Stimulated activated CD4-positive, alpha-beta T cell treated with anti-CD3 and anti-CD28 coated beads, TNF-alpha, amount 100 ng/mL, for 4 hours (primary cell): ENCODE data around the gene ABCC1.

Experiments
- DNase-seq, 3 experiments: peaks; one replicate each; pipeline ENCODE4 v3.0.0-alpha.2; 2020; ENCODE audit warnings: low read depth in 3 of 3

Gene ABCC1

DNA sequence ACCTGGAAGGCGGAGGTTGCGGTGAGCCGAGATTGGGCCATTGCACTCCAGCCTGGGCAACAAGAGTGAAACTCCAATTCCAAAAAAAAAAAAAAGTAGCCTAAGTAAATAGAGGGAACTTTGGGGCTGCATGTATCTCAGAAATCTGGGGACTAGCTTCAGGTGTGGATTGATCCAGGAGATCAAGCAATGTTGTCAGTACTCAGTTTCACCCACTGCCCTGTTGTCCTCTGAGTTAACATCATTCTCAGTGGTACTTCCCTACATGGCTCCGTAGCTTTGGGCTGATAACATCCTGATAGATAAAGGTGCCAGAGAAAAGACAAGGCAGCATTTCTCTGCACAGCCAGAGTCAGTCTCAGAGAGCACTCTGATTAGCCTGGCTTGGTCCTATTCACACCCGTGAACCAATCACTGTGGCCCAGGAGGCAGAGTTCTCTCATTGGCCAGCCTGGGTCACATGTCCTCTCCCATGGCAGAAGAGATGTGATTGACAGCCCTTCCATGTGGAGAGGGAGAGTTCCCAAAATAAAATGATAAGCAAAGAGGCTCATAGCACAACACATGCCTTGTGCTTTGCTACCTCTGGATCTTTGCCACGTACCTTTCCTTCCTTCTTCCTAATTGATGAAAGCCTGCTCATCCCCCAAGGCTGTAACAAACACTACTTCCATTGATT is 99.6 kb downstream of the ABCC1 start:
- no peak for DNase-seq

DNA sequence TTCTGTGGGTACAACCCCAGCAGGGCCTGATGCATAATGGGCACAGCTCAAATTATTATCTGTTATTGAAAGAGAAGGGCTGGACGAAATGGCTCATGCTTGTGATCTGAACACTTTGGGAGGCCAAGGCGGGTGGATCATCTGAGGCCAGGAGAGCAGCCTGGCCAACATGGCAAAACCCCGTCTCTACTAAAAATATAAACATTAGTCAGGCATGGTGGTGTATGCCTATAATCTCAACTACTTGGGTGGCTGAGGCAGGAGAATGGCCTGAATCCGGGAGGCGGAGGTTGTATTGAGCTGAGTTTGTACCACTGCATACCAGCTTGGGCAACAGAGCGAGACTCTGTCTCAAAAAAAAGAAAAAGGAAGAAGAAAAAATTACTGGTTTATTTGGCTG is 100.7 kb downstream of the ABCC1 start:
- DNase-seq: no peak

DNA sequence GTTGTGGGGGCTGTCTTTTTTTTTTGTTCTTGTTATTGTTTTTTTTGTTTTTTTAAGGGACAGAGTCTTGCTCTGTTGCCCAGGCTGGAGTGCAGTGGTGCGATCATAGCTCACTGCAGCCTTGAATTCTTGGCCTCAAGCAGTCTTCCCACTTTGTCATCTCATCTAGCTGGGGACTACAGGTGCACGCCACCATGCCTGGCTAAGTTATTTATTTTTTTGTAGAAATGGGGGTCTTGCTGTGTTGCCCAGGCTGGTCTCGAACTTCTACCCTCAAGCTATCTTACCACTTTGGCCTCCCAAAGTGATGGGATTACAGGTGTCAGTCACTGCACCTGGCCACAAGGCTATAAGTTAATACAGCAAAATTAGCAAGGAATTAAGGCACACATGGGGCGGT is 101.7 kb downstream of the ABCC1 start:
- no peak for DNase-seq

DNA sequence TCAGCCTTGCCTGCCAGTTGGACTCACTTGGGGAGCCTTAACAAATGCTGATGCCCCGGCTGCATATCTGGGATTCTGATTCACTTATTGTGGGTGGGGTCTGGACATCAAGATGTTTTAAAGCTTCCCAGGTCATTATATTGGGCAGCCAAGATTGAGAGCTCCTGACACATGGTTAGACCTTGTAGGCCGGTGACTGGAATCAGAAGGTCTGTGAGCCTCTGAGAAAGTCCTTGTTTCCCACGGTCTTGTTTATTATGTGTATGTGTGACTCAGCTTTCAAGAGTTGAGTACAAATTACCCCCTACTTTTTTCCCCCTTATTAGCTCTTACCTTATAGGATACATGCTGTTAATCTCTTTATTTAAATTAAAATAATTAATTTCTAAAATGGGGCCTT is 103.5 kb downstream of the ABCC1 start:
- DNase-seq: no peak

DNA sequence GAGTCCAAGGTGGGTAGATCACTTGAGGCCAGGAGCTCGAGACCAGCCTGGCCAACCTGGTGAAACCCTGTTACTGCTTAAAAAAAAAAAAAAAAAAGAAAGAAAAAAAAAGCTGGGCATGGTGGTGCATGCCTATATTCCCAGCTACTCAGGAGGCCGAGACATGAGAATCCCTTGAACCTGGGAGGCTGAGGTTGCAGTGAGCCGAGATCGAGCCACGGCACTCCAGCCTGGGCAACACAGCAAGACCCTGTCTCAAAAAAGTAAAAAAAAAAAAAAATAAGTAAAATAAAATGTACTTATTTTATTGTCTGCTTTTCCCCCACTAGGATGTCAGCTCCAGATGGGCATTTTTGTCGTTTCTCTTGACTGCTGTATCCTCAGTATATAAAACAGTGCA is 107.7 kb downstream of the ABCC1 start:
- no peak for DNase-seq

DNA sequence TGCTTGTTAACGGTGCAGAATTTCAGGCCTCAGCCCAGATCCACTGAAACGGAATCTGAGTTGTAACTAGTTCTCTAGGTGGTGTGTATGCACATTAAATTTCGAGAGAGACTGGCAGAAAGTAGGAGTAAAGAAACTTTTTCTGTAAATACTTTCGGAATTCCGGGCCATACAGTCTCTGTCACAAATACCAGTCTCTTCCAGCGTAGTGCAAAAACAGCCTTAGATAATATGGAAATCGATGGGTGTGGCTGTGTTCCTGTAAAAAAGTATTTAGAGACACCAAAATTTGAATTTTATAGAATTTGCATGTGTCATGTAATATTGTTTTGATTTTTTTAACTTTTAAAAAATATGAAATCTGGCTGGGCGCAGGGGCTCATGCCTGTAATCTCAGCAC is 109.7 kb downstream of the ABCC1 start:
- no peak for DNase-seq

DNA sequence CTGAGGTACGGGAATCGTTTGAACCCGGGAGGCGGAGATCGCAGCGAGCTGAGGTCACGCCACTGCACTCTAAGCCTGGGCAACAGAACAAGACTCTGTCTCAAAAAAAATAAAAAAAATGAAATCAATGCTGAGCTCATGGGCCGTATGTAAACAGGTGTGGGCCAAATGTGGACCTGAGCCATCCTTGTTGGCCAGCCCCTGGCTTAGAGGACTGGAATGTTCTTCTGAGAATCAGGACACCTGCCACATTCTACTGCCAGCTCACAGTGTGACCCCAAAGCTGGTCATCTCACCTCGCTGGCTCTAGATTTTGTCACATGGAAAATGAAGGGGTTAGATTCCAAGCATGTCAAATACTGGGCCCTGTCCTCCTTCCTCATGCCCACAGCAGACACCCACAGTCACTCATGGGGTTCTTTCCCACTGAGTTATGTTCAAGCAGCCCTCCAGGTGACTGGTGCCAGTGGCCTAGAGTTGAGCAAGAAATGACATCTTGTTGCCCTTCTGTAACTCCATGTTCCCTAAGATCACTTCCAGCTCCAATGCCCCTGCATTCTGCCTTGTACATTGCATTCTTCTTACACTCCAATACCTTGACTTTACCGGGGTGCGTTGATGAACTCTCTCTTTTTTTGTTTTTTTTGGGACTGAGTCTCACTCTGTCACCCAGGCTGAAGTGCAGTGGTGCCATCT is 110.6 kb downstream of the ABCC1 start:
- no peak for DNase-seq

DNA sequence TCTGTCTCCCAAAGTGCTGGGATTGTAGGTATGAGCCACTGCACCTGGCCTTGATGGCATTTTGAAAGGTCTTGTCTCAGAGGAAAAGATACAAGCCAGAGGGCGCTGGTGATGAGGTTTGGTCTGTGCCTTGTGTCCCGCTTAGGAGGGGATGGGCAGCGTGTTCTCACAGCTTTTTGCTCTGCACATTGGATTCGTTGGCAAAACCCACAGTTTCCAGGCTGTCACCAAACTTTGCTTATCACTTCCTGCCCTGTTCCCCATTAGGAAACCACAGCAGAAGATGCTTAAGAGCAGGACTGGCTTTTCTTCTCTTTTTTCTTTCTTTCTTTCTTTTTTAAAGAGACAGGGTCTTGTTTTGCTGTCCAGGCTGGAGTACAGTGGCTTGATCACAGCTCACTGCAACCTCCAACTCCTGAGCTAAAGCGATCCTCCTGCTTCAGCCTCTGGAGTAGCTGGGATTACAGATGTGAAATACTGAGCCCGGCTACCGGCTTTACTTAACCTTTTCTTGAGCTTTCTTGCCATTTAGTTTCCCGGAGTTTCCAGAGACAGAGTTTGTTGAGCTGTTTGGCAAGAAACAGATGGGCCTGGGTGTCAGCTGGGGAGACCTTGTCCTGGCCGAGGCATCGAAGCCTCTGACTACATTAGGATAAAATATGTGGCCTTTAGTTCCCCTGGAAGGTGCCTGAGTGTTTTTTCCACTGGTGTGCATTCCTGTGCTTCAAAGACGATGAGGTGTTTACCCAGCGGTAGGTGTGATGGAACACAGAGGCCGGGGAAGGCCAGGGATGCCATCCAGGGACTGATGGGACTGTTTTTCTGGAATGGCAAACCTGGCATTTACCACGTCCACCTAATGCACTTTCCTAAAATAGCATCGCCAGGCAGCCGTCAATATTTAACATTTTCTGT is 112.9 kb downstream of the ABCC1 start:
- DNase-seq: no peak

DNA sequence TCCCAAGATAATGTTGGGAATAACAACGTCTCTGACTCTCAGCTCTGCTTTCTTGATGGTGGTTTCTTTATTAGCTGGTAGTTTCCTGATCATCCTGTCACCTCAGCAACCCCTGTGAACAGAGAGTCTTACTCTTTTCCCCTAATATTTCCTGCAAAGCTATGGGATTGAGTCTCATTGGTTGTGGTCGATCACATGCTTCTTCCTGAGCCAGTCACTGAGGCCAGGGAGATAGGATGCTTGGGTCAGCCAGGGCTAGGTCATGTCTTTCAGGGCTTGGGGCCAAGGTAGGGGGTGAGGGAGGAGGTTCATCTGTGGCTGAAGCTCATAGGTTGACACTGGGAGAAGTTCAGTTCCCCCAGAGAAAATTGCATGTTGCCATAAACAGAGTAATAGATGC is 114.3 kb downstream of the ABCC1 start:
- no peak for DNase-seq

DNA sequence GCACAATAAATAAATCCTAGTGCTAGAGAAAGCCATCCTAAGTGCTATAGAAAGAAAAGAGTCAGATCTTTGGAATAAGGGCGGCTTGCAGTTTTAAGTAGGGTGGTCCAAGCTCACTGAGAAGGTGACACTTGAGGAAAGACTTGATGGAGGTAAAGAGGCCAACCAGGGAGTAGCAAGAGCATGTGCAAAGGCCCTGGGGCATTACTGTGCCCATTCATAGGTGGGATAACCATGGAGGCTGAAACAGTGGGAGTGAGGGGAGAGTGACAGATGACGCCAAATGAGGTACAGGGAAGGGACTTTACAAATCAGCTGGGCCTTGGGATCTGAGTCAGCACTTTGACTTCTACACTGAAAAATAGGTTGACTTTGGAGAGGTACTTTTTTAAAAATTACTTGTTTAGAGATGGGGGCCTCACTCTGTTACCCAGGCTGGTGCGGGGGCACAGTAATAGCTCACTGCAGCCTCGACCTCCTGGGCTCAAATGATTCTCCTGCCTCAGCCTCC is 115.5 kb downstream of the ABCC1 start:
- DNase-seq: no peak

DNA sequence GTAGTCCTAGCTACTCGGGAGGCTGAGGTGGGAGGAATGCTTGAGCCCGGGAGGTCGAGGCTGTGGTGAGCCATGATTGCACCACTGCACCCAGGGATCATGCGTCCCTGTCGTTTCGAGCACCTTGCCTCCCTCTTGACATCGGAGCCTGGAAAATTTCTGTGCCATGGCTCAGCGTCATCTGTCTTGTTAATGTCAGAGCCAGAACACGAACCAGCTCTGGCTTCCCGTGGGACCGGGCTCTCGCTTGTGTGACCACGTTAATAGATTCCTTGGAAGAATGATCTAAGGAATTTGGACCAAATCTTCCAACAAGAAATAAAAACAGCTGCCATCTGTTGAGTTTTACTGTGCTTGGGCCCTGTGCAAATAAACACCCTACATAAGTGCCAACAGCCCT is 117.7 kb downstream of the ABCC1 start:
- no peak for DNase-seq

DNA sequence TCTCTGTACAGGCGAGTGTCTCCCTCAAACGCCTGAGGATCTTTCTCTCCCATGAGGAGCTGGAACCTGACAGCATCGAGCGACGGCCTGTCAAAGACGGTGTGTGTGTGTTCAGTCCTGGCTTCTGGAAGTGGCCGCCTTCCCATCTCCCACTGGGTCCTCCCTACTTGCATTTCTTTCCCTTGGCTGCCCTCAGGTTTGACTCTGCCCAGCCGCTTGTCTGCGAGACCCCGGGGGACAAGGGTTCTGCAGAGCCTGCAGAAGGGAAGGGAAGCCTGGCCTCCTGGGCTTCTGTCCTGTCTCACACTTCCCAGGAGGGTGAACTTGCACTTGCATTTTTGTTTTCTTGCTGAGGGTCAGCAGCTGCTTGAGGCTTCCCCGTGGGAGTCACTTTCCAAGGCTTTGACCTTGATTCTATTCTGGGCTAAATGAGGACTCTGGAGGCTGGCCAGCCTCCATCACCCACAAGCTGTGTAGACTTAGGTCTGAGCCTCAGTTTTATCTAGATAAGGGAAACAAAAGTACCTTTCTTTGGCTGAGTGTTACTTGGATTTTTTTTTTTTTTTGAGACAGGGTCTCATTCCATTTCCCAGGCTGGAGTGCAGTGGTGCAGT is 122.3 kb downstream of the ABCC1 start:
- DNase-seq: no peak

DNA sequence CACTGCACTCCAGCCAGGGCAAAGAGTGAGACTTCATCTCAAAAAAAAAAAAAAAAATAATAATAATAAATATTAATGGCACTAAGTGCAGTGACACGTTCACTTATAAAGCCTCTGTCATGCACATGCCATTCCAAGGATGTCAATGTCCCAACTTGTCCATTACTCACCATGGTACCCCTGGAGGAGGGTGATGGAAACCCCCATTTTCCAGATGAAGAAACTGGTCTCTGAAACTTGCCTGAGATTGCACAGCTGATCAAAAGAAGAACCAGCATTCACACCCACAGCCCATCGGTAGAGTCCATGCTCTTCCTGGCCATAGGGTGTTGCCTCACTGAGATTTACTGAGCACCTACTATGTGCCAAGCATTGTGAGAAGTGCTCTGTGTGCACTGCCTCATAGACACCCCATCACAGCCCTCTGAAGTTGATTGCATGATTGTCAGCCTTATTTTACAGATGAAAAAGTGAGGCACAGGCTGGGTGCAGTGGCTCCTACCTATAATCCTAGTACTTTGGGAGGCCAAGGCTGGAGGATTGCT is 123.7 kb downstream of the ABCC1 start:
- no peak for DNase-seq

DNA sequence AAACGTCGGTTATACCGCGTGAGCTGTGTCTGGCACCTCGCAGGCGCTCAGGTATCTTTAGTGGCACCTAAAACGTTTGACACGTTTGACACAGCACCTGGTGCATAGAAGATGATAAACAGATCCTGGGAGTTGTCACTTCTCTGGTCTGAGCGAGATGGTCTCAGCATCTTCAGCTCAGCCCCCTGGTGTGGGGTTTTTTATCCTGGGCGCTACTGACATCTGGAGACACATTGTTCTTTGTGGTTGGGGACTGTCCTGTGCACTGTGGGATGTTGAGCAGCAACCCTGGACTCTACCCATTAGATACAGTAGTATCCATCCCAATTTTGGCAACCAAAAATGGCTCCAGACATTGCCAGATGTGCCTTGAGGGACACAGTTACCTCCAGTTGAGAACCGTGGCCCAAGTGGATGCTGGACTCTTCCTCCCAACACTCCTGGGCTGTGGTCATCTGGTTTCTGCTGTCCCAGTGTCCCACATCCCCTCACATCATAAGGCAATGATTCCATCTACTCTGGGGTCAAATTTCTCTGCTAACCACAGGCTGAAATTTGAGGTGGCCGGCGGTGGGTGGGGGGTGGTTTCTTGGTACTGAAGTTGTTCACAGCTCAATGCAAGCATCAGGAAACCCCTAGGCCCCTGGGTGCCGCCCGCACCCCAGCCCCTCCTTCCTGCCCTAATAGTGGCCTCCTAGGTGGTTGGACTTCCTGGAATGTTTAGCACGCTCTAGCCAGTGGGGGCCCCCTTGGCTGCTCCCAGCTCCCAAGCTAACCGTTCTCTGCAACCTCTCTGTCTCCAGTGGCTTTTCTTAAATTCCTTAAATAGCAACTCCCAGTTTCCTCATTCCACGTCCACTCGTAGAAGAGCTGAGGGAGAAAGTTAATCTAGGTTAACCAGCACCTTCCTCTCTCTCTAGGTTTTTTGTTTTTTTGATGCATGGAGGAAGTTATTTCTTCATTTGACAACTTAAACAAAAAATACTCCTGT is 124.8 kb downstream of the ABCC1 start:
- no peak for DNase-seq

DNA sequence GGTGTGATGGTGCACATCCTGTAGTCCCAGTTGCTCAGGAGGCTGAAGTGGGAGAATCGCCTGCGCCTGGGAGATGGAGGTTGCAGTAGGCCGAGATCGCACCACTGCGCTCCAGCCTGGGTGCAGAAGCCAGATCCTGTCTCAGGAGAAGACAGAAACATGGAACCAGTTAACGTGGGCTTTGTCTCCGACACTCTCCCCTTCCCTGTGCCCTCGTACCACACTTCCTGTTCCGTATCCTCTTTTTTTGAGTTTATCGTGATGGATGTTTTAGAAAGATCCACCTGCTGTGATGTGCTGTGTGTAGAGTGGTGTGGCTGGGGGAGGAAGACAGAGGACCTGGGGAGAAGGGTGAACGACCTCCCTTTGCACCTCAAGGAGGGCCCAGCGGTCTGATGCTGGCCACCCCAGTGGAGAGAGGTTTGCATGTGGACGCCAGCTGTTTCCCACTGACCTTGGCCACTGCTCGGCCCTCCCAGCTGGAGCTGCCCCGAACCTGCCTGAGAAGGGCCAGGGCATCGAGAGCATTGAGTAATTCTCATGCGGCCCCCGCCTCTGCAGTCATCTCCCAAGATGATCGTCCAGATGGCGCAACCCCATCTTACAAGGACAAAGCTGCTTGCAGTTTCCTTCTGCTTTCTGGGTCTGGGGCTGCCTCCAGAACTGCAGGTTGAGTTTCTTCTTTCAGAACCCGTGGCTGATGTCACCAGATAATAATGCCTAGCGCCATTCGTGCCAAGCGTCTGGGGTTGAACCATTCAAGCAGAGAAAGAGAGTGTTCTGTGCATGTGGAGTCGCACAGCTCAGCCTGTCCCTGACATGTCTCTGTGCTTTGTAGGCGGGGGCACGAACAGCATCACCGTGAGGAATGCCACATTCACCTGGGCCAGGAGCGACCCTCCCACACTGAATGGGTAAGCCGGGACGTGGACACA is 126.3 kb downstream of the ABCC1 start:
- no peak for DNase-seq

DNA sequence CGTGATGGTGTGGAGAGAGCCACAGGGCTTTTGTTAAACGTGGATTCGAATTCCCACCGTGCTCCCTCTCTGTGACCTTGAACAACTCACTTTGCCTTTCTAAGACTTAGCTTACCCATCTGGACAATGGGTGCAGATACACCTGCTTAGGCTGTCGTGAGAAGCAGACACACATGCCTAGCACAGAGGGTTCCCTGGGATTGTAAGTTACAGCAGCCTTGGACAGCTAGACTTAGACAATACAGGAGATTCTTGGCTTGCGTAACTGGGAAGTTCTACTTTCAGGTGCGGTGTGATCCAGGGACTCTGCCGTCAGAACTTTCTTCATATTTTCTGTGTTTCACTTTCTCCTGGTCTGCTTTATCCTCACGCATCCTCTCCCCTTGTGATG is 127.0 kb downstream of the ABCC1 start:
- DNase-seq: no peak

DNA sequence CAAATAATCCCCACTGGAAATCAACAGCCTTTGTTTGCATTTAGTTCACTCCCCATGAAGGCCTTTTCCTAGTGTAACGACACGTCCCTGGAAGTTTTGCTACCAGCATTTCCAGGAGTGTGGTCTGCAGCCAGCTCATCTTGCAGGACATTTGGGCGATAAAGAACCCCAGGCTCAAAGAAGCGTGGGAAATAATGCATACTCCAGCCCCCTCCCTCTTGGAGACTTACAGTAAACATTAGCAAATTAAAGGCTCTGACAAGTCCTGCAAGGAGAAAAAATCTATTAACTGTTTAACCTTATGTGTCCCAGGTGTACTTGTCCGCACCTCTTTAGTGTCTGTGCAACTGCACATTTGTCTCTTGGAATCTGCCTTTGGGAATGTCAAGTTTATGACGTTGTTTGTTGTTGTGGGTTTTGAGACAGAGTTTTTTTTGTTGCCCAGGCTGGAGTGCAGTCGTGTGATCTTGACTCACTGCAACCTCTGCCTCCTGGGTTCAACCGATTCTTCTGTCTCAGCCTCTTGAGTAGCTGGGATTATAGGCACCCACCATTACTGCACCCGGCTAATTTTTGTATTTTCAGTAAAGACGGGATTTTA is 131.1 kb downstream of the ABCC1 start:
- no peak for DNase-seq

DNA sequence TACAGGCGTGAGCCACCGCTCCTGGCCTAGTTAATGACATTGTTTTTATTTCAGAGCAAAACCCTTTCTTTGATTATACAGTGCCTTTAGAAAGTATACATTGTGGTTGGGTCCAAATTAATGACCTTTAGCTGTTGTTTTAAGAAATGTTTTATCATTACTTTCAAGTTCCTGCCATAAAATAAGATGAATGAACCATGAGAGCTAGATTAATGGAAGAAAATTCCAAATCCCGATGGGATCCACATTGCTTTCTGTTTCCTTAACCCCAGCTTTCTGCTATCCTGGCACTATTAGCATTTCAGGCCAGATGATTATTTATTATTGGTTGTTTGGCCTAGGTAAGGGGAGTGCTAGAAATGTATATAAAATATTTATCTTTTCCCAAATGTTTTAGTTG is 131.7 kb downstream of the ABCC1 start:
- DNase-seq: no peak

DNA sequence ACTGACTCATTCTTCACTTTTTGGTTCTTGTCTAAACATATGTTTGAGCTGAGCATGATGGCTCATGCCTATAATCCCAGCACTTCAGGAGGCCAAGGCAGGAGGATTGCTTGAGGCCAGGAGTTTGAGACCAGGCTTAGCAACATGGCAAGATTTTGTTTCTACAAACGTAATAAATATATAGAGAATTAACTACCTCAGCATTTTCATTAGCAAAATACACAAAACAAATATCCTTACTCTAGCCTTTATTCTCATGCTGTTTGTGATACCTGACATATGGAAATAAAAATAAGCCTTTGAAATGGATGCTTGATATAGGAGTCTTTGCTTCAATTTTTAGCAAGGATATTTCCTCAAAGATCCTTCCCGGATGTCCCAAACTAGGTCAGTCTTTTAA is 132.8 kb downstream of the ABCC1 start:
- DNase-seq: no peak
